GM18505 (cell line): ENCODE data around the gene SLC2A5.
"Not testable (repeated sequence)": the region's sequence is repeated elsewhere in the genome, so short reads cannot be mapped to it uniquely, and the experiment has no call there.

Source experiments
- ATAC-seq: cut with Tn5 transposase; IDR thresholded peaks from one replicate; pipeline ENCODE4 v1.9.1; 2021; ENCODE audit not compliant: unreplicated experiment
- POLR2A ChIP-seq: IDR thresholded peaks from 4 replicates; pipeline ENCODE4 v1.6.1; 2011; ENCODE audit warnings: borderline replicate concordance; ENCODE audit not compliant: insufficient read depth, insufficient read length; ENCODE audit errors: extremely low read depth

The SLC2A5 gene

DNA sequence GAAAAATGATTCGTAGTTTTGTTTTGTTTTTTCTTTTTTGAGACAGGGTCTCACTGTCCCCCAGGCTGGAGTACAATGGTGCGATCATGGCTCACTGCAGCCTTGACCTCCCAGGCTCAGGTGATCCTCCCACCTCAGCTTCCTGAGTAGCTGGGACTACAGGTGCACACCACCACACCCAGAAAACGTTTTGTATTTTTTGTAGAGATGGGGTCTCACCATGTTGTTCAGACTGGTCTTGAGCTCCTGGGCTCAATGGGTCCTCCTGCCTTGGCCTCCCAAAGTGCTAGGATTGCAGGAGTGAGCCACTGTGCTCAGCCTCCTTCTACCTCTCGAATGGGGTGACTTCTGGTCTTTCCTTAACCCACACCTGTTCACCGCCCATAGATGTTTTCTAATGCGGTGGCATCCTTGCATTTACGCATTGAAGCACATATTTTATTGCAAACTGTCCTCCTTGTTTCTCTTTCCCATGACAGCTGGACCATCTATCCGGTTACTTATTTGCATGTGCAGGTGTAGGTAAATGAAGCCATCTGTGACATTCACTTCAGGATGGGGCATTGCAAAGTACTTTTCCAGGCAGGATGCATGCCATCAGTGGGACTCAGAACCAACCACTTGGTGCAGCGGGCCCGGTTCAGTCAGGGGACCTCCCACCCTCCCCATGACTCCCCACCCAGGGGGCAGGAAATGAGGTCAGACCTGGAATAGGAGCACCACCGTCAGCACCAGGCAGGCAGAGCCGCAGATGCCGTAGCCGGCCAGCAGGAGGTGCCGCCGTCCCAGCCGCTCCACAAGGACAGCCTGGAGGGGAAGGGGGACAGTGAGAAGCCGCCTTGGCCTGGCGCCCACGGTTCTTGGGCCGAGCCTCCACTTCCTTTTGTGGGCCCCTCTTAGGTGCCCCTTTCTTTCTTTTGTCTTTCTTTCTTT is 59.7 kb downstream of the SLC2A5 start:
- ATAC-seq = no peak

DNA sequence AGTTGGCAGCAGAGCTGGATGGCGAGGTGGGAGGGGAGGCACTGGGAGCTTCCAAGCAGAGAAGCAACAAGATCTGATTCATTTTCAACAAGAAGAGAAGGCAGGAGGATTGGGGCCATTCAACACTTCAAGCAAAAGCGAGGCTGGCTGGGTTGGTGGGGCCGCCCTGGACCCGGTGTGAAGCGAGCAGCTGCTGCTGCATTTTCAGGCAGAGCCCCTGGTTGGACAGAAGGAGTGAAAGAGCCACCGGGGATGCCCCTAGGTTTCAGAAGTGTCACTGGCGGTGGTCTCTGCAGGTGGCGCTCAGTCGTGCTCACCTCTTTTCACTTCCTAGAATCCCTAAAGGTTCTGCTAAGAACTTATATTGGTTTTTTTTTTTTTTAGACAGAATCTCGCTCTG is 61.2 kb downstream of the SLC2A5 start:
- no peak for TF ChIP-seq POLR2A
- ATAC-seq = no peak

More for the DNA sequence above, 59.7 kb downstream of the SLC2A5 start:
- peak; percentile 30 for TF ChIP-seq POLR2A

DNA sequence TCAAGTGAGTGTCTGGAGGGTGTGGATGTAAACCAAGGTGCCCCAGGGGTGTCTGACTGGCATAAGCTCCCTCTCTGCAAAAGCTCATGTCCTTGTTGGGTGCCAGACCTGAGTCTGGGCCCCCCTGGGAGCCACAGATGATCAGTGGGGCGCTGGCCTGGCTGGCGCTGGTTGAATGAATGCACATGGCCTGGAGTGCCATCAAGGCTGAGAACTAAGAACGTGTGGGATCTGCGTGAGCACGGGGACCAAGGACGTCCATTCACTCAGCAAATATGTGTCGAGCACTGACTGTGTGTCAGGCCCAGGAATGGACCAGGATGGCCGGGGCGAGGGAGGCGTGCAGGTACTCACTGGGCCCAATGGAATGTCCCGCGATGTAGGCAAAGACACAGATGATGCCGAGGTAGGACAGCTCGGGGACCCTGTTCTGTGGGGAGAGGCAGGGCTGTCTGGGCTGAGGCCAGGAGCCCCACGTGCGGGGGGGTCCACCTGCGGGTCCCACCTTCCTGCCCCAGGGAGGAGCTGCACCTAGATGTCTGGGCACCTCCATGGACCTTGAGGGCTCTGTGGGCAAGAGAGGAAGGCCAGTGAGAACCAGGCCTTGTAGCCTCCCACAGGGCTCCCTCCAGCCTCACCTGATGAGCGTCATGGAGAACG is 62.3 kb downstream of the SLC2A5 start:
- TF ChIP-seq POLR2A = no peak
- ATAC-seq = no peak

DNA sequence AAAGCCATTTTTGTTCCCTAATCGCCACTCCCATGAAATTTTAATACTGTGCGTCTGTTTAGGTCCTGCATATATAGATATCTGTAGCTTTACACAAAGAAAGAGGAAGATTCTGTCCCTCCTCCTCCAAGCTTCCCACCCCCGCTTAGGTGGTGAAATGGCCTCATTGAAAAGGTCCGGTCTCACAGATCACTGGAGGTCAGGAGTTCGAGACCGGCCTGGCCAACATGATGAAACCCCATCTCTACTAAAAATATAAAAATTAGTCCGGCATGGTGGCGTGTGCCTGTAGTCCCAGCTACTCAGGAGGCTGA is 64.1 kb downstream of the SLC2A5 start:
- no peak for TF ChIP-seq POLR2A
- ATAC-seq = no peak

DNA sequence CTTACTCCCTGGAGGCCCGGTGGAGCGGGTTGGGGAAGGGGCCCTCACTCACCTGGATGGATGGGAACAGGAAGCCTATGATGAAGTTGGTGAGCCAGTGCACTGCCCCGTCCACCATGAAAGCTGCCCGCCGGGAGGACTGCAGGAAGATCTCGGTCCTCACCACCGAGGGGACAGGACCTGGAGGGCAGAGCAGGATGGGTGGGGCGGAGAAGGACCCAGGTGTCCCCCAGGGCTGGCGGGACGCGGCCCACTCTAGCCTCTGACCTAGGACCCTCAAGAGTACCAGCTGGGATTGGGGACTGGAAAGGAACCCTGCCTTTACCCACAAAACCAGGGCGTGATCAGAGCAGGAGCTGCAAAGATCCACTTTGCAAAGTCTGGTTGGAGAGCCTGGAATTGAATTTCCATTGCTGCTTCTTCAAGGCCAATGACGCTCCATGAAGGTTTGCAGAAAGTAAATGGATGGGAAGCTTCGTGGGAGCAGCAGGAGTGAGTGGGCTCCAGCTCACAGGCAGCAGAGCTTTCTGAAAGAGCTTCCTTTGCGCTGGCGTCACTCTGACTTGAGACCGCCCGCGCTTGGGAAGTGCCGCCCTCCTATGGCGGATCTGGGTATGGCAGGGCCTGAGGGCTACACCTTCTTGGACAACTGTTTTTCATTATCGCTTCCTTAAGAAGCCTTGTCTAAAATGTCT is 64.6 kb downstream of the SLC2A5 start:
- ATAC-seq = no peak
- no peak for TF ChIP-seq POLR2A

DNA sequence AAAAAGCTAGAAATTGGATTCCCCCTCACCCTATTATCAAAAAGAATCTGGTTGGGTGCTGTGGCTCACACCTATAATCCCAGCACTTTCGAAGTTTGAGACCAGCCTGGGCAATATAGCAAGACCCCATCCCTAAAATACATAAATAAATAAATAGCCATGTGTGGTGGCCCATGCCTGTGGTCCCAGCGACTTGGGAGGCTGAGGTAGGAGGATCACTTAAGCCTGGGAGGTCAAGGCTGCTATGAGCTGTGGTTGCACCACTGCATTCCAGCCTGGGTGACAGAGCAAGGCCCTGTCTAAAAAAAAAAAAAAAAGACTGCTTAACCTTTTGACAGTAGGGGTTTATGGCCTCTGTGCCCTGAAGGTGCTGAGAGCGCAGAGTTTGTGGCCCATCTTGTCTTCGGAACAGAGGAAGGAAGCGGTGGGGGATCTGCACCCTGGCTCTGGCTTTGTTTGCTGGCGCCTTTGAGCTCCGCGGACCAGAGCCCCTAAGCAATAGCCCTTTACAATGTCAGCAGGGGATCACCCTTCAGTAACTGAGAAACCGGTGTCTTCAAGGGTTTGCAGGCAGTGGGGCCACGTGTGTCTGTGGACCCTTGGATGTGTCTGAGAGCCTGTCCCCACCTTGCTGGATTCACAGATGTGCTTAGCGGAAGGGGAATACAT is 65.3 kb downstream of the SLC2A5 start:
- no peak for TF ChIP-seq POLR2A
- ATAC-seq = no peak

DNA sequence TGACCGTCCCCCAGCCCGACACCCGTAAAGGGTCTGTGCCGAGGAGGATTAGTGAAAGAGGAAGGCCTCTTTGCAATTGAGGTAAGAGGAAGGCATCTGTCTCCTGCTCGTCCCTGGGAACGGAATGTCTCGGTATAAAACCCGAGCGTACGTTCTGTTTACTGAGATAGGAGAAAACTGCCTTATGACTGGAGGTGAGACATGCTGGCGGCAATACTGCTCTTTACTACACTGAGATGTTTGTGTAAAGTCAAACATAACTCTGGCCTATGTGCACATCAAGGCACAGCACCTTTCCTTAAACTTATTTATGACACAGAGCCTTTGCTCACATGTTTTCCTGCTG is 67.2 kb downstream of the SLC2A5 start:
- ATAC-seq = not testable (repeated sequence)

DNA sequence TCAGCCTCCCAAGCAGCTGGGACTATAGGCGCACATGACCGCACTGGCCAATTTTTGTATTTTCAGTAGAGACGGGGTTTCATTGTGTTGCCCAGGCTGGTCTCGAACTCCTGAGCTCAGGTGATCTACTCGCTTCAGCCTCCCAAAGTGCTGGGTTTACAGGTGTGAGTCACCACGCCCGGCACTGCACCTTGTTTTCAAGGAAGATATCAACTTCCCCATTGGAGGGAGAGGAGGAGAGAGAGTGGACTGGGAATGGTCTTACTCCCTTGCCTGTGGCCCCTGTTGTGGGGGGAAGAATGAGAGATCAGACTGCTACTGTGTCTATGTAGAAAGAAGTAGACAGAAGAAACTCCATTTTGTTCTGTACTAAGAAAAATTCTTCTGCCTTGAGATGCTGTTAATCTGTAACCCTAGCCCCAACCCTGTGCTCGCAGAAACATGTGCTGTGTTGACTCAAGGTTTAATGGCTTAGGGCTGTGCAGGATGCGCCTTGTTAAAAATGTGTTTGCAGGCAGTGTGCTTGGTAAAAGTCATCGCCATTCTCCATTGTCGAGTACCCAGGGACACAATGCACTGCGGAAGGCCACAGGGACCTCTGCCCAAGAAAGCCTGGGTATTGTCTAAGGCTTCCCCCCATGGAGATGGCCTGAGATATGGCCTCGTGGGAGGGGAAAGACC is 67.8 kb downstream of the SLC2A5 start:
- not testable (repeated sequence) for ATAC-seq

DNA sequence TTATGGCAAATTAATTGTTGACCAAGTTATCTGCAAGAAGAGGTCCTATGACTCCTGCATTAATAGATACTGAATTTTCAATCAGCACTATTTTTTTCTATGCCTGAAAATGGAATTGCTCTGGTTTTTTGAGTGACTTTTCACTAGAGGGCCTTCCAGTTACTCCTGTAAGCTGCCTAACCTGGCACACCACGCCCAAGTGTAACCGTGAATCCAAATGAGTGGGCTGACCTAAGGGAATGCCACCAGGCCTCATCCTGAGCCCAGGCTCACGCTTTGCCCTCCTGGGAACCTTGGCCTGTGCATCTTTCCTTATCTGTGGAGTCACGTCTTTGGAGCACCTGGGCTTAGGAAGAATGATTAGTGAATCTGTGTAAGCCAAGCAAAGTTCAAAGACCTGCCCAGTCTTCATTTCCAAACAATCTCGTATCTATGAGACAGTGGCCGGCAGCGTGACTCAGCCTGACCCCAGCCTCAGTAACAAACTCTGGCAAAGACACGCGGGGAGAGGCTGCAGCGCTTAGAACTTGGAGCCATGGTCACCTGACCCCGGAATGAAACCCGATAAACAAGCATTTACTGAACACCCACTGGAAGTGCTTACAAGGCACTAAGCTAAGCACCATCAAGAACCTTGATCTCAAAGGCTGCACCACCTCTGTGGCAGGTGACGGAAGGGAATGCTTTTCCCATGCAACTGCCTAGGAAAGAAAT is 75.3 kb downstream of the SLC2A5 start:
- not testable (repeated sequence) for ATAC-seq

DNA sequence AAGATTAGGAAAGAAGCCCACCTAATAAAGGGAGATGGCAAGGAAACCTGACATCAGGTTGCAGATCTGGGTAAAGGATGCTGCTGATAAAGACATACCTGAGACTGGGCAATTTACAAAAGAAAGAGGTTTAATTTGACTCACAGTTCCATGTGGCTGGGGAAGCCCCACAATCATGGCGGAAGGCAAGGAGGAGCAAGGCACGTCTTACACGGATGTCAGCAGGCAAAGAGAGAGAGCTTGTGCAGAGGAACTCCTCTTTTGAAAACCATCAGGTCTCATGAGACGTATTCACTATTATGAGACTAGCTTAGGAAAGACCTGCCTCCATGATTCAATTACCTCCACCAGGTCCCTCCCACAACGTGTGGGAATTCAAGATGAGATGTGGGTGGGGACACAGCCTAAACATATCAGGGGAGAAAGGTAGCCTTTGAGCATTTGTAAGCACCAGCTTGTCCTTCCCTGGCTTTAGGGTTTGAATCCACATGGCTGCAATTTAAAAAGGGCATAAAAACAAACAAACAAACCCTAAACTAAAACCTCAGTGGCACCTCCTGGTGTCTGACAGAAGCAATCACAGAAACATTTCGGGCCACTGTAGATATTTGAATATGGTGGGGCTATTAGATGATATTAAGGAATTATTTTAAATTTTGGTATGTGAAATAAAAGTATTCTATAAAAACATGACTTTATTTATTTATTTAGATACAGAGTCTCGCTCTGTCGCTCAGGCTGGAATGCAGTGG is 76.3 kb downstream of the SLC2A5 start:
- no peak for ATAC-seq
- no peak for TF ChIP-seq POLR2A

DNA sequence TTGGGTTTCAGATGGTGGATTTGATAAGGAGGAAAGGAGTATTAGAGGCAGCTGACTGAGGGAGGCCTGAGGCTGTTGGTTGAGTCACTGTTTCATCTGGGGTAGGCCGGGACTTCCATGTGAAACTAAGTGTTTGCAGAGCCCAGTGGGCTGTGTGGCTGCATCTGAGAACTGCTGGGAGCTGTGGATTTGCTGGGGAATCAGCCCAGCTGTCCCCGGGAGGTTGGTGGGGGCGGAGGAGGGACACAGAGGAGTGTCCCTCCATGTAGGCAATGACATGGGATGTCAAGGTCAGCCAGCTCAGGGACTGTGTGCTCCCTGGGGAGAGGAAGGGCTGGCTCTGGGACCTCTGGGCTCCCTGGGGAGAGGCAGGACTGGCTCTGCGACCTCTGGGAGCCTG is 79.6 kb downstream of the SLC2A5 start:
- no peak for TF ChIP-seq POLR2A
- ATAC-seq = no peak

DNA sequence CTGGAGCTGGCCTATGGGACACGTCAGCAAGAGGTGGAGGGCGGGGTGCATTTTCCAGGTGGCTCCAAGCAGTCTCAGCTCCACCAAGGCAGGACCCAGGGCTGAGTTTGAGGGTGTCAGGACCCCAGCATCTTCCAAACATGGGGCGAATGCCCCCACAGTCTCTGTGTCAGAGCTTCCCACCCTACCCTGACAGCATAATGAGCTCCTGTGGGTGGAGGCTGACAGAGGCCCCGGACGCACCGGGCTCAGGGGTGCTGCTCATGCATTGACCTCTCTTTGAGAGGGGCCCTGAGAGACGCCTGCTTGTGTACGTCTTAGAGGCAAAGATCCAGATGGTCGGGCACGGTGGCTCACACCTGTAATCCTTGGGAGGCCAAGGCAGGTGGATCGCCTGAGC is 80.4 kb downstream of the SLC2A5 start:
- ATAC-seq = no peak
- no peak for TF ChIP-seq POLR2A
